ENCODE measurements around the gene FBXL7.

The FBXL7 gene

GRCh38 chr5:15692706-15693381 lies 192.9 kb downstream of the FBXL7 start:
- in situ Hi-C loops (cut with MboI; ENCODE audit: low sequenced_read_pairs, unreplicated experiment): no loop called here
- DNase-seq (ENCODE audit: low spot score): no peak
- no peak for TF ChIP-seq CTCF (IDR thresholded peaks at IDR 0.05; ENCODE audit: borderline replicate concordance, control extremely low read depth, extremely low read depth, insufficient read depth, missing control alignments)

GRCh38 chr5:15693382-15693728 lies 193.4 kb downstream of the FBXL7 start:
- in situ Hi-C loops (cut with MboI; ENCODE audit: low sequenced_read_pairs, unreplicated experiment): no loop called here
- no peak for TF ChIP-seq CTCF (IDR thresholded peaks at IDR 0.05; ENCODE audit: borderline replicate concordance, control extremely low read depth, extremely low read depth, insufficient read depth, missing control alignments)
- DNase-seq (ENCODE audit: low spot score): no peak

GRCh38 chr5:15693933-15694332 lies 194.0 kb downstream of the FBXL7 start:
- TF ChIP-seq CTCF (IDR thresholded peaks at IDR 0.05; ENCODE audit: borderline replicate concordance, control extremely low read depth, extremely low read depth, insufficient read depth, missing control alignments): no peak
- no peak for DNase-seq (ENCODE audit: low spot score)
- in situ Hi-C loops (cut with MboI; ENCODE audit: low sequenced_read_pairs, unreplicated experiment): no loop called here

GRCh38 chr5:15694696-15695214 lies 194.8 kb downstream of the FBXL7 start:
- no peak for DNase-seq (ENCODE audit: low spot score)
- in situ Hi-C loops (cut with MboI; ENCODE audit: low sequenced_read_pairs, unreplicated experiment): no loop called here
- TF ChIP-seq CTCF (IDR thresholded peaks at IDR 0.05; ENCODE audit: borderline replicate concordance, control extremely low read depth, extremely low read depth, insufficient read depth, missing control alignments): no peak

- TF ChIP-seq CTCF (IDR thresholded peaks at IDR 0.05; ENCODE audit: borderline replicate concordance, control extremely low read depth, extremely low read depth, insufficient read depth, missing control alignments): no peak
- in situ Hi-C loops (cut with MboI; ENCODE audit: low sequenced_read_pairs, unreplicated experiment): no loop called here
- no peak for DNase-seq (ENCODE audit: low spot score)
Observed at GRCh38 chr5:15695215-15695731, 195.3 kb downstream of the FBXL7 start.

- TF ChIP-seq CTCF (IDR thresholded peaks at IDR 0.05; ENCODE audit: borderline replicate concordance, control extremely low read depth, extremely low read depth, insufficient read depth, missing control alignments): no peak
- no peak for DNase-seq (ENCODE audit: low spot score)
- in situ Hi-C loops (cut with MboI; ENCODE audit: low sequenced_read_pairs, unreplicated experiment): no loop called here
Observed at GRCh38 chr5:15700373-15700772, 200.4 kb downstream of the FBXL7 start.
